Panc1 (cell line): ENCODE results near the gene SYT8. TPM values are rescaled to one million over a fixed set of nuclear protein-coding genes. Genes with fewer than 3 reads are reported as not detected.
A peak's percentile ranks its signal among the peaks of the same experiment; 100 is the strongest.

Experiments used
- ATAC-seq: fragments of 200-7000 bp; cut with Tn5 transposase; 2 replicates; pipeline ENCODE4 v1.9.1; 2020; ENCODE audit warnings: mild to moderate bottlenecking, moderate library complexity
- BruUV-seq: library from RNA; stranded (reverse); fragments of 400-500 nt; replicated peaks from 2 replicates; lab custom pipeline; 2021; lab: Mats Ljungman, UMichigan
- CTCF ChIA-PET: fragments of 300-600 bp; sonication (Branson Sonifier 250); formaldehyde crosslinking; loops from one replicate; lab custom pipeline; 2022; ENCODE audit warnings: antibody characterized with exemption; lab: Charles Lee
- POLR2A ChIA-PET: fragments of 300-600 bp; sonication (Branson Sonifier 250); formaldehyde crosslinking; loops from one replicate; lab custom pipeline; 2022; ENCODE audit warnings: antibody characterized with exemption; lab: Charles Lee
- DNase-seq: peaks from one replicate; pipeline ENCODE4 v3.0.0-alpha.2; 2010; ENCODE audit warnings: low read depth, low spot score
- H3K27ac ChIP-seq: 2 replicates; pipeline ENCODE4 v1.5.1; 2011; ENCODE audit warnings: mild to moderate bottlenecking, low read length, inconsistent platforms
- H3K27me3 ChIP-seq: fragments of 200-500 bp; sonication (Bioruptor generic); 2 replicates; pipeline ENCODE4 v1.6.0; 2014; ENCODE audit warnings: low read length, inconsistent platforms; ENCODE audit not compliant: control insufficient read depth, insufficient read depth
- H3K36me3 ChIP-seq: fragments of 200-500 bp; sonication (Bioruptor generic); 2 replicates; pipeline ENCODE4 v1.5.1; 2014; ENCODE audit warnings: inconsistent platforms, mild to moderate bottlenecking, low read length, moderate library complexity; ENCODE audit not compliant: control insufficient read depth, insufficient read depth
- H3K4me1 ChIP-seq: 2 replicates; pipeline ENCODE4 v1.5.1; 2011; ENCODE audit warnings: inconsistent platforms, mild to moderate bottlenecking, low read length, moderate library complexity; ENCODE audit not compliant: control insufficient read depth, insufficient read depth
- H3K4me3 ChIP-seq, 2 experiments: 2 replicates each; pipeline ENCODE4 v1.5.1; 2011 to 2012; ENCODE audit warnings: low read depth in 2 of 2, low read length in 2 of 2, mild to moderate bottlenecking in 2 of 2, inconsistent platforms in 1 of 2, moderate library complexity in 1 of 2
- H3K9me3 ChIP-seq: fragments of 200-500 bp; sonication (Bioruptor generic); 2 replicates; pipeline ENCODE4 v1.5.1; 2014; ENCODE audit warnings: low read depth, mild to moderate bottlenecking, inconsistent platforms, low read length, moderate library complexity; ENCODE audit not compliant: control insufficient read depth, insufficient read depth
- CTCF ChIP-seq: fragments of 450-650 bp; IDR thresholded peaks from 2 replicates; pipeline ENCODE4 v1.5.1; 2017; ENCODE audit warnings: mild to moderate bottlenecking
- POLR2AphosphoS5 ChIP-seq: IDR thresholded peaks from 2 replicates; pipeline ENCODE4 v1.6.1; 2012; ENCODE audit warnings: mild to moderate bottlenecking, low read depth, low read length, moderate library complexity
- REST ChIP-seq, 2 experiments: IDR thresholded peaks; 2 replicates each; pipeline ENCODE4 v1.6.1; 2011 to 2012; ENCODE audit warnings: low read depth in 2 of 2, control low read depth in 1 of 2, low read length in 1 of 2, mild to moderate bottlenecking in 1 of 2, moderate library complexity in 1 of 2; ENCODE audit not compliant: insufficient read depth in 1 of 2
- SIN3A ChIP-seq: IDR thresholded peaks from 2 replicates; pipeline ENCODE4 v1.6.1; 2012; ENCODE audit warnings: low read depth, mild to moderate bottlenecking, low read length, moderate library complexity, borderline replicate concordance; ENCODE audit not compliant: insufficient read depth
- TCF7L2 ChIP-seq: IDR thresholded peaks from 2 replicates; pipeline ENCODE4 v1.6.1; 2011; ENCODE audit warnings: mild to moderate bottlenecking, low read depth, low read length, inconsistent platforms
- in situ Hi-C: cut with HindIII; loops from 2 replicates; pipeline ENCODE4 v1.10.0; 2016; ENCODE audit warnings: low sequenced_read_pairs, low pct_unique_long_range_greater_than_20kb
- intact Hi-C: fragments of 100-400 bp; cut with micrococcal nuclease; formaldehyde crosslinking; loops from one replicate; pipeline ENCODE4 v1.10.0; 2022; ENCODE audit not compliant: unreplicated experiment
- total RNA-seq: library from RNA; stranded (reverse); gene quantifications from one replicate; pipeline ENCODE4 v1.2.1, GENCODE V29; 2021; ENCODE audit not compliant: unreplicated experiment

SYT8 gene
- total RNA-seq, 1 experiment from 2014 or later: 3.5 TPM

GRCh38 chr11:1830004-1830321 lies 4.8 kb upstream of the SYT8 start:
- Histone ChIP-seq H3K4me1 (peaks cover 99% of the 10 kb centered on the region), H3K27ac (peak overlapping the region; percentile 99), H3K9me3 (no peaks in the 10 kb centered on the region), H3K27me3 (no peaks in the 10 kb centered on the region), H3K36me3 (no peaks in the 10 kb centered on the region), H3K4me3 (no peak overlapping the region)
- BruUV-seq: no TSS peak
- ChIA-PET CTCF (interaction anchor here (0.5 to 7.7 kb wide), 4 partner anchors 124 to 936 kb away, joined by 3 to 168 read pairs (median 4); no protein-coding TSS in a partner anchor), POLR2A (interaction anchor here (0.6 kb wide), 1 partner anchor 147 kb away, joined by 3 read pairs; no protein-coding TSS in a partner anchor)
- intact Hi-C loops: loop anchor here (5.0 kb wide), 1 partner anchor 68 kb away; the partner anchor contains the start of gene CTSD
- ATAC-seq (peak; percentile 4; the same call in 1 of the 2 replicates), DNase-seq (no peak)
- in situ Hi-C loops: no loop called here
- TF ChIP-seq REST (IDR thresholded peaks at IDR 0.05; ENCODE audit: insufficient read depth in 1 of 2, low read depth in 2 of 2, low read length in 1 of 2): no peak

GRCh38 chr11:1830322-1831223 lies 4.2 kb upstream of the SYT8 start:
- ChIA-PET CTCF (interaction anchor here (0.5 to 7.7 kb wide), 5 partner anchors 123 to 937 kb away, joined by 3 to 168 read pairs (median 6); no protein-coding TSS in a partner anchor), POLR2A (interaction anchor here (0.6 kb wide), 1 partner anchor 147 kb away, joined by 3 read pairs; no protein-coding TSS in a partner anchor)
- no peak for TF ChIP-seq CTCF
- TF ChIP-seq REST (IDR thresholded peaks at IDR 0.05; ENCODE audit: insufficient read depth in 1 of 2, low read depth in 2 of 2, low read length in 1 of 2): no peak
- TF ChIP-seq SIN3A: no peak
- TF ChIP-seq POLR2AphosphoS5: no peak
- peak; percentile 22; the same call in 1 of the 2 replicates for TF ChIP-seq TCF7L2
- Histone ChIP-seq H3K4me3 (no peak overlapping the region), H3K4me1 (peaks cover 96% of the 10 kb centered on the region), H3K36me3 (no peaks in the 10 kb centered on the region), H3K27me3 (no peaks in the 10 kb centered on the region), H3K9me3 (no peaks in the 10 kb centered on the region), H3K27ac (peak overlapping the region; percentile 99)
- BruUV-seq: no TSS peak
- in situ Hi-C loops: no loop called here
- intact Hi-C loops: loop anchor here (5.0 kb wide), 1 partner anchor 68 kb away; the partner anchor contains the start of gene CTSD
- no peak for DNase-seq
- ATAC-seq: peak; percentile 5
